Measurements from ENCODE around the gene C20orf144. TPM values are rescaled to one million over a fixed set of nuclear protein-coding genes. Genes with fewer than 3 reads are reported as not detected.
"Not testable (repeated sequence)": the region's sequence is repeated elsewhere in the genome, so short reads cannot be mapped to it uniquely, and the experiment has no call there.

Gene C20orf144
- total RNA-seq, 1 donor from 2014 or later = not detected

GRCh38 chr20:33627577-33628216 lies 34.4 kb upstream of the C20orf144 start:
- DNase-seq (ENCODE audit: low read depth) (no peak), FAIRE-seq (no peak)
- Histone ChIP-seq H3K27me3 (ENCODE audit: control insufficient read depth, insufficient read depth, low read length) (no peaks in the 10 kb centered on the region), H3K4me3 (ENCODE audit: low read depth, low read length) (no peak overlapping the region), H3K36me3 (ENCODE audit: control insufficient read depth, insufficient read depth, low read length) (peaks cover 19% of the 10 kb centered on the region)
- TF ChIP-seq CTCF (IDR thresholded peaks at IDR 0.05; ENCODE audit: insufficient read depth, low read length, severe bottlenecking) = no peak

GRCh38 chr20:33629533-33629932 lies 32.6 kb upstream of the C20orf144 start:
- Histone ChIP-seq H3K4me3 (ENCODE audit: low read depth, low read length) (no peak overlapping the region), H3K27me3 (ENCODE audit: control insufficient read depth, insufficient read depth, low read length) (no peaks in the 10 kb centered on the region), H3K36me3 (ENCODE audit: control insufficient read depth, insufficient read depth, low read length) (peaks cover 14% of the 10 kb centered on the region)
- DNase-seq (ENCODE audit: low read depth) = no peak
- no peak for FAIRE-seq
- no peak for TF ChIP-seq CTCF (IDR thresholded peaks at IDR 0.05; ENCODE audit: insufficient read depth, low read length, severe bottlenecking)

- H3K36me3 ChIP-seq (ENCODE audit: control insufficient read depth, insufficient read depth, low read length) = peaks cover 12% of the 10 kb centered on the region
- FAIRE-seq = no peak
- H3K4me3 ChIP-seq (ENCODE audit: low read depth, low read length) = no peak overlapping the region
- TF ChIP-seq CTCF (IDR thresholded peaks at IDR 0.05; ENCODE audit: insufficient read depth, low read length, severe bottlenecking) = no peak
- DNase-seq (ENCODE audit: low read depth) = no peak
- no peaks in the 10 kb centered on the region for H3K27me3 ChIP-seq (ENCODE audit: control insufficient read depth, insufficient read depth, low read length)
Observed at GRCh38 chr20:33629979-33630378, 32.1 kb upstream of the C20orf144 start.

- DNase-seq (ENCODE audit: low read depth) (no peak), FAIRE-seq (no peak)
- H3K27me3 ChIP-seq (ENCODE audit: control insufficient read depth, insufficient read depth, low read length) = no peaks in the 10 kb centered on the region
- H3K36me3 ChIP-seq (ENCODE audit: control insufficient read depth, insufficient read depth, low read length) = peaks cover 12% of the 10 kb centered on the region
- no peak for TF ChIP-seq CTCF (IDR thresholded peaks at IDR 0.05; ENCODE audit: insufficient read depth, low read length, severe bottlenecking)
- no peak overlapping the region for H3K4me3 ChIP-seq (ENCODE audit: low read depth, low read length)
Observed at GRCh38 chr20:33630507-33630906, 31.6 kb upstream of the C20orf144 start.

- H3K36me3 ChIP-seq (ENCODE audit: control insufficient read depth, insufficient read depth, low read length); H3K4me3 ChIP-seq (ENCODE audit: low read depth, low read length); H3K27me3 ChIP-seq (ENCODE audit: control insufficient read depth, insufficient read depth, low read length); FAIRE-seq; DNase-seq (ENCODE audit: low read depth): not testable (repeated sequence)
Observed at GRCh38 chr20:33631910-33632309, 30.2 kb upstream of the C20orf144 start.

- peaks cover 9% of the 10 kb centered on the region for H3K36me3 ChIP-seq (ENCODE audit: control insufficient read depth, insufficient read depth, low read length)
- no peak for TF ChIP-seq CTCF (IDR thresholded peaks at IDR 0.05; ENCODE audit: insufficient read depth, low read length, severe bottlenecking)
- DNase-seq (ENCODE audit: low read depth) (no peak), FAIRE-seq (no peak)
- no peak overlapping the region for H3K4me3 ChIP-seq (ENCODE audit: low read depth, low read length)
- H3K27me3 ChIP-seq (ENCODE audit: control insufficient read depth, insufficient read depth, low read length) = no peaks in the 10 kb centered on the region
Observed at GRCh38 chr20:33635341-33635740, 26.8 kb upstream of the C20orf144 start.
